ENCODE measurements around the gene TRAF6.
"Not testable (repeated sequence)": the region's sequence is repeated elsewhere in the genome, so short reads cannot be mapped to it uniquely, and the experiment has no call there.

TRAF6 gene

DNA sequence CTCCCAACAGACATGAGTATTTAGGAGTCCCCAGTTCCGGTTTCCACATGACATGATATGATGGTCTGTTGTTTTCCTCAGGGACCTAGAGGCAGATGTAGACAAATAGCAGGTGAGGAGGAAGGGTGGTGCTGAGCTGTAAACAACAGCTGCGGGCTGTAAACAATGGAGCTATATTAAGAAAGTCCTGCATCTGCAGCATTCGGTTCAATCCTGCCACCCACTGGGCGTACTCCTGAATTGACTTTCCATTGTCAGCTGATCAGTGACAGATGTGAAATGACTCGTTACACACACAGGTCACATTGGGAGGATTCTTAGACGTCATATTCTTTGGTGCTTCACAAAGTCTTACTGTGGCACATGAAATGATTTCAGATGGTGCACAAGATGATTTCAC, 30.9 kb upstream of the TRAF6 start:
- peak; percentile 47 for DNase-seq
- Histone ChIP-seq H3K27me3 (no peaks in the 10 kb centered on the region), H3K4me1 (no peaks in the 10 kb centered on the region), H3K4me3 (ENCODE audit: low read depth, low read length) (no peak overlapping the region), H3K36me3 (no peaks in the 10 kb centered on the region), H3K9me3 (no peaks in the 10 kb centered on the region)
- TF ChIP-seq, protein P1, sequence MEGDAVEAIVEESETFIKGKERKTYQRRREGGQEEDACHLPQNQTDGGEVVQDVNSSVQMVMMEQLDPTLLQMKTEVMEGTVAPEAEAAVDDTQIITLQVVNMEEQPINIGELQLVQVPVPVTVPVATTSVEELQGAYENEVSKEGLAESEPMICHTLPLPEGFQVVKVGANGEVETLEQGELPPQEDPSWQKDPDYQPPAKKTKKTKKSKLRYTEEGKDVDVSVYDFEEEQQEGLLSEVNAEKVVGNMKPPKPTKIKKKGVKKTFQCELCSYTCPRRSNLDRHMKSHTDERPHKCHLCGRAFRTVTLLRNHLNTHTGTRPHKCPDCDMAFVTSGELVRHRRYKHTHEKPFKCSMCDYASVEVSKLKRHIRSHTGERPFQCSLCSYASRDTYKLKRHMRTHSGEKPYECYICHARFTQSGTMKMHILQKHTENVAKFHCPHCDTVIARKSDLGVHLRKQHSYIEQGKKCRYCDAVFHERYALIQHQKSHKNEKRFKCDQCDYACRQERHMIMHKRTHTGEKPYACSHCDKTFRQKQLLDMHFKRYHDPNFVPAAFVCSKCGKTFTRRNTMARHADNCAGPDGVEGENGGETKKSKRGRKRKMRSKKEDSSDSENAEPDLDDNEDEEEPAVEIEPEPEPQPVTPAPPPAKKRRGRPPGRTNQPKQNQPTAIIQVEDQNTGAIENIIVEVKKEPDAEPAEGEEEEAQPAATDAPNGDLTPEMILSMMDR (IDR thresholded peaks at IDR 0.05; ENCODE audit: low read depth, low read length) = peak; percentile 56

DNA sequence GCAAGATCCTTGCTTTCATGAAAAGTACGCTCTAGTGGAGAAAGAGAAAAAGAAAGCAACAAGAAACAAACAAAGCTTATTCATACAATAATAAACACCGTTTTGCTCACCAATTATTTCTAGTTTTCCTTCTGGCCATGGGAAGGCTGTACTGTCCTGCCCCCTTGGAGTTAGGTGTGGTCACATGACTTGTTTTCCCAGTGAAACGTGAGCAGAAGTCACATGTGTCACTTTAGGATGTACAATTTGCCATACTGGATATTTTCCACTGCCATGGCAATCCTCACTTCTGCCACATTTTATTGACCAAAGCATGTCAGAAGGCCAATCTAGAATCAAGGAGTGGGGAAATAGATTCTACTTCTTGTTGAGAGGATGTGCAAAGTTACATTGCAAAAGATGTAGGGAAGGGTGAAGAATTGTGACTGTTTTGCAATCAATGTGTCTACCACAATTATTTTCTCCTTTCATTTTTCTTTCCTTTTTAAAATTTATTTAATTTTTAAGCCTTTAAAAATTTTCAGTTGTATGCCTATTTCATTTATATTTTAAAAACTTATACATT, 24.3 kb upstream of the TRAF6 start:
- no peaks in the 10 kb centered on the region for H3K4me1 ChIP-seq
- no peaks in the 10 kb centered on the region for H3K36me3 ChIP-seq
- H3K27me3 ChIP-seq = no peaks in the 10 kb centered on the region
- no peak overlapping the region for H3K4me3 ChIP-seq (ENCODE audit: low read depth, low read length)
- no peaks in the 10 kb centered on the region for H3K9me3 ChIP-seq
- DNase-seq = no peak
- TF ChIP-seq, protein P1 (IDR thresholded peaks at IDR 0.05; ENCODE audit: low read depth, low read length) = no peak

DNA sequence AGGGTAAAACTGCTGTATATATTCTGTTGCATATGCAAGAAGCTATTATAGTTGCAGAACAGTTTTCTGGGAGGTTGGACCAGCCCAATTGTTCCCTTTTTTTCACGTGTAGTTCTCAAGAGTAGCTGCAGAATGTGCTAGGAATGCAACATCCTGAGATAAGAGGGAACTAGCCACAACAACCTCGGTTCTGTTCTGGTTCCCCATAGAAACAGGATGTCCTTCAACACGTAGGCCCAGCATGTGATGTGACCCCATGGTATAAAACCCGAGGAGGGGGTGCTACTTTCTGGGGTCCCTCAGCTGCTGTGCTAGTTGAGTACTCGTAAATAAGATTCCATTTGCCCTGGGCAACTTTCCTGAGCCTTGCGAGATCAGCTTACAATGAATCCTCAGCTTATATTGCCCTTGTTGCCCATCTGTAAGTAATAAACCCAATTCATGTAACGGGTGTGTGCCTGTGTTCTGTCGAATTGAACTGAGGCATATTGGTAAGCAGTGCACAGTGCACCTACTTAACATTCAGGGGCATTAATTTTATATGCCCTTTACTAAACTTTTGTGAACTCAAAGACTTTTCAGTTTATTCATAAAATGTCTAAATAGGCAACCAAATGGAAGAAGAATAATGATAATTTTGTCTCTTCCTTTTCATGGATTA, 23.0 kb upstream of the TRAF6 start:
- TF ChIP-seq, protein P1 (IDR thresholded peaks at IDR 0.05; ENCODE audit: low read depth, low read length) = no peak
- H3K27me3 ChIP-seq = no peaks in the 10 kb centered on the region
- no peaks in the 10 kb centered on the region for H3K36me3 ChIP-seq
- no peak for DNase-seq
- H3K9me3 ChIP-seq = no peaks in the 10 kb centered on the region
- H3K4me3 ChIP-seq (ENCODE audit: low read depth, low read length) = no peak overlapping the region
- no peaks in the 10 kb centered on the region for H3K4me1 ChIP-seq

DNA sequence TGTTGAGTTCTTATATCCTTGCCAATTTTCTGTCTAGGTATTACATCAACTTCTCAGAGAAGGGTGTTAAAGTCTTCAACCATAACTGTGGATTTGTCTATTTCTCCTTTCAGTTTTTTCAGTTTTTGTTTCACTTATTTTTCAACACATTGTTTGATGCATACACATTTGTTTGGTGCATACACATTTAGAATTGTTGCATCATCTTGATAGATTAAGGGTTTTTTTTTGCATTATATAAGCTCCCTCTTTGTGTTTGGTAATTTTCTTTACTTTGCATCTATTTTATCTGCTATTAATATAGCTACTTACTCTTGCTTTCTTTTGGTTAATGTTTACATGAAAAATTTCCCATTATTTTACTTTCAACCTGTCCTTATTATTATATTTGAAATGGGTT, 20.8 kb upstream of the TRAF6 start:
- Histone ChIP-seq H3K9me3 (no peaks in the 10 kb centered on the region), H3K36me3 (no peaks in the 10 kb centered on the region), H3K4me1 (no peaks in the 10 kb centered on the region), H3K27me3 (no peaks in the 10 kb centered on the region), H3K4me3 (ENCODE audit: low read depth, low read length) (no peak overlapping the region)
- TF ChIP-seq, protein P1 (IDR thresholded peaks at IDR 0.05; ENCODE audit: low read depth, low read length) = no peak
- DNase-seq = no peak

DNA sequence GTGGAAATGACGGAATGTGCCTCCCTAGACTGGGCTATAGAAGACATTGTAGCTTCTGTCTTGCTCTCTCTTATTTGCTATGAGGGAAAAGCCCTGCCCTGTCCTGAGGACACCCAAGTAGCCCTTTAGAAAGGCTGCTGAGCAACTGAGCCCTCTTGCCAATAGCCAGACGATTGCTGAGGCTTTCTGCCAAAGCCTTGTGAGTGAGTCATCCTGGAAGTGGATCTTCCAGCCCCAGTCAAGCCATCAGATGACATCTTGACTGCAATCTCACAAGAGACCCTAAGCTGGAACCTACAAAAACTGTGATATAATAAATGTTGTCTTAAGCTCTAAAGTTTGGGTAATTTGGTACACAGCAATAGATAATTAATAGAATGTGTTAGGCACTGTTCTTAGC, 3.9 kb upstream of the TRAF6 start:
- Histone ChIP-seq H3K4me1 (no peaks in the 10 kb centered on the region), H3K9me3 (no peaks in the 10 kb centered on the region), H3K27me3 (no peaks in the 10 kb centered on the region), H3K36me3 (no peaks in the 10 kb centered on the region), H3K4me3 (ENCODE audit: low read depth, low read length) (no peak overlapping the region)
- TF ChIP-seq, protein P1 (IDR thresholded peaks at IDR 0.05; ENCODE audit: low read depth, low read length) = no peak
- no peak for DNase-seq

DNA sequence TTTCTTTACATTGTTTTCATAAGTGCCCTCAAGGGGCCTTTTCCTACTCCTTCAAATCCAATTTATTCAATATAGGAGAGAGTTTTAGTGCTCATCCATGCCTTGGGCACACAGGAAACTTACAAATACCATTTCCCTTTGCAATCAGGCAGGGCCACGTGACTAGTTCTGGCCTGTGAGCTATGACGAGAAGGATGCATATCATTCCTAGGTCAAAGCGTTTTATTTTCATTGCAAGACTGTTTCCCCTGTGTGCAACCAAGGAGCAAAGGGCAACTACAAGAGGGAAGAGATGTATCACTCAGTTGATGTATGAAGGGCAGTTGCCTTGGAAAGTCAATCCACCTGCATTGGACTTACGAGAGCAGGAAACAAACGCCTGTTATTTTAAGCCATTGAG, 1.9 kb upstream of the TRAF6 start:
- Histone ChIP-seq H3K9me3 (no peaks in the 10 kb centered on the region), H3K4me3 (ENCODE audit: low read depth, low read length) (no peak overlapping the region), H3K36me3 (no peaks in the 10 kb centered on the region), H3K4me1 (no peaks in the 10 kb centered on the region), H3K27me3 (no peaks in the 10 kb centered on the region)
- TF ChIP-seq, protein P1 (IDR thresholded peaks at IDR 0.05; ENCODE audit: low read depth, low read length) = no peak
- no peak for DNase-seq

DNA sequence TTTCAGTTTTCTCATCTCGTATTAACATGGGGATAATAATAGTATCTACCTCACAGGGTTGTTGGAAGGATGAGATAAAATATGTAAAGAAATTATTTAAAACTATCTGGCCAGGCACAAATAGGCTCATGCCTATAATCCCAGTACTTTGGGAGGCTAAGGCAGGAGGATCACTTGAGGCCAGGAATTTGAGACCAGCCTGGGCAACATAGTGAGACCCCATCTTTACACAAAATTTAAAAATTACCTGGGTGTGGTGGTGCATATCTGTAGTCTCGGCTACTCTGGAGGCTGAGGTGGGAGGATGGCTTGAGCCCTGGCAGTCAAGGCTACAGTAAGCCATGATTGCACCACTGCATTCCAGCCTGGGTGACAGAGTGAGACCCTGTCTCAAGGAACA, 990 bp upstream of the TRAF6 start:
- not testable (repeated sequence) for H3K9me3 ChIP-seq; H3K36me3 ChIP-seq; H3K4me3 ChIP-seq (ENCODE audit: low read depth, low read length); H3K4me1 ChIP-seq; DNase-seq; H3K27me3 ChIP-seq

All from BE2C (cell line).